Heart left ventricle (tissue), 13 donors: Measurements from ENCODE around the gene CYSRT1.

Experiments
- CTCF ChIP-seq, 12 donors: fragments of 200-600 bp; sonication (generic) in 4 of 12; IDR thresholded peaks; one replicate each; pipeline versions ENCODE4 v1.5.0 to v1.8.0; 2018 to 2022; ENCODE audit warnings: antibody characterized with exemption in 12 of 12, mild to moderate bottlenecking in 5 of 12
- POLR2A ChIP-seq, 2 donors: fragments of 450-650 bp; IDR thresholded peaks; one replicate each; pipeline ENCODE4 v1.6.1; 2017; ENCODE audit warnings: antibody characterized with exemption in 2 of 2, mild to moderate bottlenecking in 2 of 2, moderate library complexity in 2 of 2
- donor health status: ischemic (EF 13 %, LVEDD 7.1; RV severe dilation, severe dysfunction).
- donor health status: DM: no; HTN: yes; CAD: no.
- donor health status: DM: no; HTN: no; CAD: no.
- donor health status: ischemic (EF 25% LVEDD 6.9; RV normal size, moderate dysfunction).
- donor health status: ischemic (EF 25% LVEDD 5.7; RV mildly dilated, moderate dysfunction).
- donor health status: ischemic (EF 35%, LVEDD 5.7; RV mildly dilated, moderate dysfunction).
- donor health status: nonischemic (EF 11% LVEDD 7.7; RV severe dilation, severe dysfunction).
- donor health status: DM: yes; HTN: yes; CAD: no.
- donor health status: PGD.
- donor health status: ischemic (EF 29% LVEDD 5.4; RV normal size, mild dysfunction).
- donor health status: nonischemic (EF 23%, LVEDD 6.1; RV moderate dilation, normal function).

DNA sequence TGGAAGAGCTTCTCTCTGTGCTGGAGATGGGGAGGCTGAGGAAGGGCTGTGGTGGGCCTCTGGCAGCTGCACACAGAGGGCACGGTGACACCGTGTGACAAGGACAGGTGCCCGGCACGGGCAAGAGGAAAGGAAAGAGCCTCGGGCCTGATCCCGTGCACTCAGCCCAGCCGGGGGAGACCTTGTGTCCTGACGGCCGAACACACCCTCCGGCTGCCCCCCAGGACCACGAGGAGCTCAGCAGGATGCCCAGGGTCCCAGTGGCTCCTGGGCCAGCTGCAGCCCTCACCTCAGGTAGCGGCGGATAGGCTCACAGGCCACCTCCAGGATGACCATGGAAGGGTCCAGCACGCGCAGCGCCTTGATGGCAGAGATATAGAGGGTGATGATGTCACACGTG, 42.1 kb upstream of the CYSRT1 start:
- TF ChIP-seq POLR2A (IDR thresholded peaks at IDR 0.05) (no peak), CTCF (IDR thresholded peaks at IDR 0.05) (no peak)
